Spleen (tissue), 3 donors: ENCODE results near the gene RHNO1.
"Not testable (repeated sequence)": the region's sequence is repeated elsewhere in the genome, so short reads cannot be mapped to it uniquely, and the experiment has no call there.

Experiments used
- POLR2A ChIP-seq, 3 donors: fragments of 450-650 bp; IDR thresholded peaks; one replicate each; pipeline ENCODE4 v1.5.1; 2017; ENCODE audit warnings: antibody characterized with exemption in 3 of 3, mild to moderate bottlenecking in 1 of 3
- POLR2AphosphoS5 ChIP-seq, 3 donors: sonication (generic); formaldehyde crosslinking; IDR thresholded peaks; one replicate each; pipeline ENCODE4 v1.5.1; 2017; ENCODE audit warnings: antibody characterized with exemption in 3 of 3

- not testable (repeated sequence) for TF ChIP-seq POLR2A, POLR2AphosphoS5 (IDR thresholded peaks at IDR 0.05)
Observed at GRCh38 chr12:2868986-2869632, 7.9 kb upstream of the RHNO1 start.
